ENCODE measurements around the gene UBE2G2. TPM values are rescaled to one million over a fixed set of nuclear protein-coding genes. Genes with fewer than 3 reads are reported as not detected.
"Not testable (repeated sequence)": the region's sequence is repeated elsewhere in the genome, so short reads cannot be mapped to it uniquely, and the experiment has no call there.

UBE2G2 gene
- polyA plus RNA-seq, 1 donor: 93.3 TPM

- no peak for DNase-seq (ENCODE audit: low read depth)
Observed at GRCh38 chr21:44836349-44836665, 34.7 kb upstream of the UBE2G2 start.

DNA sequence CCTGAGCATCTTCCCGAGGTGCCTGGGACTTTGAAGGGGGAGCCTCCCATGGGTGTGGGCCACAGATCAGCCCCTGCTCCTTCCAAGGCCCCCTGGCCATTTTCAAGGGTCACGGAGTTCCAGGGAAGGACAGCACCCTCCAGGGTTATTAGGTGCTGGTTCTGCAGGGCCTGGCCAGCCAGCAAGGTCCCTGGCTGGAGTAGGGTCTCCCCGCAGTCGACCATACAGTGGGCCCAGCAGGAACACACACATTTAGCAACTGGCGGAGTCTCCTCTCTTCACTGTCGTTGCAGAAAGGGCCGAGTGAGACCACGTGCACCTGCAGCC lies 34.0 kb upstream of the UBE2G2 start:
- no peak for DNase-seq (ENCODE audit: low read depth)

DNA sequence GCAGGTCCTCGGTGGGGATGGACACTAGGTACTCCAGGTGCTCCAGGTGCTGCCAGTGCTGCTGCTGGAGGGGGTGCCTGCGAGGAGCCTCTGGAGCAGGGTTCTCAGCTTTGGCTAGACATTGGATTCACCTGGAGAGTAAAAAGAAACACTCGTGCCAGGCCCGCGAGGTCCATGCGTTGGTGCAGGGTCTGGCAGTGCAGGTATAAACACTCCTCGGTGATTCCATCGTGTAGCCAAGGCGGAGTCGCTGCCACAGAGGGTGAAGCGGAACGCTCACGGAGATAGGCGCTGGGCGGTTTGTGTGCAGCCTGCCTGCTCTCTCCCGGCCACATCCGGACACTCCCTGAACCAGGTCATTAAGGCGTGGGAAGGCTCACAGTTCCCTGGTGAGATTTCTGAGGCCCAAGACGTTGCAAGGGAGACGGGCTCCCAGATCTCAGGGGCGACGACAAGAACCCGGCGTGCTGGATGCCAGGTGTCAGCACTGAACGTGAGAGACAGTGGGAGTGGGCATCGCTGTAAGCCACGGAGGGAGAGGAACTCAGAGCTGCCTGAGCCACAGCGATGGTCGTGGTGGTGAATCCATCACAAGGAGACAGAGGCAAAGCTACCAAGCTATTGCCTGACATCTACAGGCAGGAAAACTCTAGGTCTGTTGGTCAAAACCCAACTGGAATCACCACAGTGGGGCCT lies 33.5 kb upstream of the UBE2G2 start:
- no peak for DNase-seq (ENCODE audit: low read depth)

- no peak for DNase-seq (ENCODE audit: low read depth)
Observed at GRCh38 chr21:44834231-44834950, 32.8 kb upstream of the UBE2G2 start.

DNA sequence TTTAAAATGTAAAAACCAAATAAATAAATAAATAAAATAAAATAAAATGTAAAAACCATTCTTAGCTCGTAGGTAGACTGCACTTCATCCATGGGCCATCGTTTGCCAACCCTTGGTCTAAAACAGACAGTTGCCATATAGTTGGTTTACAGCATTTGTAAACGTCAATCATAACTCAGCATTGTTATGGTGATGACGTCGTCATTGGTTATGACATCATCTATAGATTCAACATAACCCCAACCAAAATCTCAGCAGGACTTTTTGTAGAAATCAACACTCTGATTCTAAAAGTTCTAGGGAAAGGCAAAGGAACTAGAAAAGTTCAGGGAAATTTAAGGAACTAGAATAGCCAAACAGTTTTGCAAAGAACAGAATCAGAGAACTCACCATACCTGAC lies 32.0 kb upstream of the UBE2G2 start:
- DNase-seq (ENCODE audit: low read depth): no peak

DNA sequence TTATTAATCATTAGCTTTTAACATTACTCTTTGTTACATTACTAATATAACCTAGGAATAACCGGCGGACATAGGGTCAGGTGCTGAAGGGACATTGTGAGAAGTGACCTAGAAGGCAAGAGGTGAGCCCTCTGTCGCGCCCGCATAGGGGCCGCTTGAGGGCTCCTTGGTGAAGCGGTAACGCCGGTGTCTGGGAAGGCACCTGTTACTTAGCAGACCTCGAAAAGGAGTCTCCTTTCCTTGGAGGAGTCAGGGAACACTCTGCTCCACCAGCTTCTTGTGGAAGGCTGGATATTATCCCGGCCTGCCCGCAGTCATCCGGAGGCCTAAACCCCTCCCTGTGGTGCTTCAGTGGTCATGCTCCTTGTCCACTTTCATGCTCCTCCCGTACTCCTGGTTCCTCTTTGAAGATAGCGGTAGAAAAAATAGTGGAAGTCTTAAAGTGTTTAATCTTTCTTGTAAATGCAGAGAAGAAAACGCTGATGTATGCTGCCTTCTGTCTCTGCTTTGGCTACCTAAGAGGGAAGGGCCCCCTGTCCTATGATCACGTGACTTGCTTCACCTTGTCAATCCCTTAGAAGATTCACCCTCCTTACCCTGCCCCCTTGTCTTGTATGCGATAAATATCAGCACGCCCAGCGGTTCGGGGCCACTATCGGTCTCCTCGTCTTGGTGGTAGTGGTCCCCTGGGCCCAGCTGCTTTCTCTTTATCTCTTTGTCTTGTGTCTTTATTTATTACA lies 31.1 kb upstream of the UBE2G2 start:
- not testable (repeated sequence) for DNase-seq (ENCODE audit: low read depth)

- no peak for DNase-seq (ENCODE audit: low read depth)
Observed at GRCh38 chr21:44831227-44831860, 29.7 kb upstream of the UBE2G2 start.

DNA sequence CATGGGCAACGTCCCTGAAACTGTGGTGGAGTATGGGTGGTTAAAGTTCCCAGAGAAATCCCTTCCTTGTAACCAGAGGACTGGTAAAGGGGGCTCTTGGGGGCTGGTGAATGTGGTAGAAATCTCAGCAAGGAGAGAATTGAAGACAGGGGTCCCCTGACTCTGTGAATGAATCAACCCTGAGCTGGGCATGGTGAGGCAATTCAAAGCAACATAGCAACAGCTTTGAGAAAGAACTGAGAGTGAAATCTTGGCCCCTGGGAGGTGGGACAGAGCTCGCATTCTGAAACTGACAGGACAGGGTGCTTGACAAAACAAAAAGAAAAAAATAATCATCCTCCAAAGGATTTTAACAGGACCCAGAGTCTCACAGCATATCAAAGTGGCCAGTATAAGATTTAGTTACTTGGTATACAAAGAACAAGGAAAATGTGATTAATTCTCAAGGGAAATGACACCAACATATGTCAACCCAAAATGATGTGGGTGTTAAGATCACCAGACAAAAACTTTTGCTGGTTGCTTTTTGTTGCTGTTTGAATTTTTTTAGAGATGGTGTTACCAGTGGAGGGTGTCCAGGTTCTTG lies 28.0 kb upstream of the UBE2G2 start:
- DNase-seq (ENCODE audit: low read depth): no peak

- DNase-seq (ENCODE audit: low read depth): no peak
Observed at GRCh38 chr21:44828362-44829056, 26.9 kb upstream of the UBE2G2 start.

DNA sequence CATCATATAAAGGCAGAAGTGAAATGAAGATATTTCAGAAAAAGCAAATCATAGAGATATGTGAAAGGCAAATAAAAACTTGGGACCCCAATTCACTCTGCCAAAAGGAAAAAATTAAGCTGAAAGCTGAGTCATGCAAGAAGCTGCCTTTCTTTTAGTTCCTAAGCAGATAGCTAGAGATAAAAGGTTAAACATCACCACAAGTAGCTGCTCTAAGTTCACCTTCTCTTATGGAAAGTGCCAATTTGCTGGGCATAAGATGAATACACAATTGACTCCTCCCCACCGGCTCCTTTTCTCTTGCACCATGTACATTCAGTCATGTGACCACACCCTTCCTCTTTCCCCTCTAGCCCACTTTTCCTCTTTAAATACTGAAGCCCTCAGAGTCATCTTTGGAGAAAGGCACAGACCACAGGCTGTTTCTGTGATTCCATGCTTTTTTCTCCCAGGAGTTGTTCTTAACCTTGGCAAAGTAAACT lies 21.6 kb upstream of the UBE2G2 start:
- no peak for DNase-seq (ENCODE audit: low read depth)

DNA sequence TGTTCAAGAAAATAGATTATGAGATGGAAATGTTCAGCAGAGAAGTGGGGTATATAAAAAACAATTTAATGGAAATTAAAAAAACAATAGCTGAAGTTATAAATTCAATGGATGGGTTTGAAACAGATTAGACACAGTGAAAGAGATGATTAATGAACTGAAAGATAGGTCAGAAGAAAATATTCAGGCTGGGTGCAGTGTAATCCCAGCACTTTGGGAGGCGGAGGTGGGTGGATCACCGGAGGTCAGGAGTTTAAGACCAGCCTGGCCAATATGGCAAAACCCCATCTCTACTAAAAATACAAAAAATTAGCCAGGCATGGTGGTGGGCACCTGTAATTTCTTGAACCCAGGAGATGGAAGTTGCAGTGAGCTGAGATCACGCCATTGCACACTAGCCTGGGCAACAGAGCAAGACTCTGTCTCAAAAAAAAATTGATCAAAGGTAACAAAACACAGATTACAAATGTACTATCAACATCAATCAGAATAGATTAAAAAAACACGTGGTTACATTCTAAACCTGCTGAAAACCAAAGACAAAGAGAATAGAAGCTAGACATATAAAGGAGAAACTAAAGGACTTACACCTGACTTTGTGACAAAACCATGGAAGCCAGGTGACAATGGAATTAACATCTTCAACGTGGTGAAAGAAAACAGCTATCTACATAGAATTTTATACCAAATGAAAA lies 21.0 kb upstream of the UBE2G2 start:
- DNase-seq (ENCODE audit: low read depth): no peak

- DNase-seq (ENCODE audit: low read depth): no peak
Observed at GRCh38 chr21:44820851-44821250, 19.2 kb upstream of the UBE2G2 start.

DNA sequence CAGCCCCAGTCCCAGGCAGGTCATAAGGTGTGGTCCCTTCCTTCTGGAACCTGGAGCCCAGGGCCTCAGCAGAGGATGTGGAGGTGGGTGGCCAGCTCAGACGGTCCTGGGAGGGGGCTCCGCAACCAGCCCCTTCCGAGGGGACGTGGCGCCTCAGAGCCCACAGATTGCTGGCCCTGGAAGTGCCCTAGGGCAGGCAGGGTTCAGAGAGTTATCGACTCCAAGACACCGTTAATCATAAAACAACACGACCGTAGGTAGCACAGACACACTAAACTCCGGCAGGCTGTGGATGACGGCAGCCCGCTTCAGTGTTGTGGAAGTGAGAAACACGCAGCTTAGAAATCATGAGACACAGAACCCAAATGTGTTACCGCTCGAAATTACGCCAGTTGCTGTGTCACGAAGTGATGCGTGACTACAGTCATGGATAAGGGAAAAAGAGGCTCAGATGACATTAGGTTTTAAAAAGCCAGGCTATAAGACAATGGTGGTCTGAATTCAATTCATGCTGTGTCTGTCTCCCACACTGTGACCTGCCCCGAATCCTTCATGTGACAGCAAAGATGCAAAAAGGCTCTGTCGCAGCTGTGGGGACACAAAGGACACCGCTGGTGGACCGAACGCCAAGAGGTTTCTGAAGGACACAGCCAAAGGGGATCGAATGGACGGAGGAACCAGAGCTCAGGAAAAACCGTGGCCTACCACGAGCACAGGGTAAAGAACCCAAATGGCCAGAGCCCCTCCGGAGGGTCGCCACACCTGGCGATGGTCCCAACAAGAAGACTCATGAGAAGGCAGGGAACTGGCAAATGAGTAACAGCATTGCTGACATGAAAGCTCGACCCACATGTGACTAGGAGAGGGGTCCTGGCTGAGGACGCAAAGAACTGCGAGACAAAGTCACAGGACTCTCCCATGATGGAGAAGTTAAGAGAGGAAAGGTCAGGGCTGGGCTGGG lies 17.9 kb upstream of the UBE2G2 start:
- DNase-seq (ENCODE audit: low read depth): no peak

- DNase-seq (ENCODE audit: low read depth): no peak
Observed at GRCh38 chr21:44818640-44819011, 17.0 kb upstream of the UBE2G2 start.

GRCh38 chr21:44817914-44818639 lies 16.5 kb upstream of the UBE2G2 start, which contains the start of gene SUMO3:
SUMO3 (minus strand) TSS chr21:44818062; CDS start chr21:44817968, 94 bp downstream.
- DNase-seq (ENCODE audit: low read depth): peak; percentile 50

DNA sequence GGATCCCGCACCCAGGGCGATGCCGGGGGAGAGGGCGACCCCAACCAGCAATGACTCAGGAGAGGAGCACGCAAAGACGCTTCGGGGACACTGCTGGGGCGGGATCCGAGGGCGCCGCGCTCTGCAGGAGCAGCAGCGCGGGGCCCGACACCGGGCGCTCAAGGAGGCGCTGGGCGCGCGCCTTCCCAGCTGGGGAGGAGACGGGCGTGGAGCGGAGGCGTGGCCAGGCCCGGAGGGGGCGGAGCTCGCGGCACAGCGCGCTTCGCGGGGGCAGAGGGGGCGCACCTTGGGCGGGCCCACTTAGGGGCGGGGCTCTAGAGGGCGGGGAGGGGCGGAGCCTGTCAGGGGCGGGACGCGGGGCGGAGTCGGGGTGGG lies 15.9 kb upstream of the UBE2G2 start:
- peak; percentile 48 for DNase-seq (ENCODE audit: low read depth)

DNA sequence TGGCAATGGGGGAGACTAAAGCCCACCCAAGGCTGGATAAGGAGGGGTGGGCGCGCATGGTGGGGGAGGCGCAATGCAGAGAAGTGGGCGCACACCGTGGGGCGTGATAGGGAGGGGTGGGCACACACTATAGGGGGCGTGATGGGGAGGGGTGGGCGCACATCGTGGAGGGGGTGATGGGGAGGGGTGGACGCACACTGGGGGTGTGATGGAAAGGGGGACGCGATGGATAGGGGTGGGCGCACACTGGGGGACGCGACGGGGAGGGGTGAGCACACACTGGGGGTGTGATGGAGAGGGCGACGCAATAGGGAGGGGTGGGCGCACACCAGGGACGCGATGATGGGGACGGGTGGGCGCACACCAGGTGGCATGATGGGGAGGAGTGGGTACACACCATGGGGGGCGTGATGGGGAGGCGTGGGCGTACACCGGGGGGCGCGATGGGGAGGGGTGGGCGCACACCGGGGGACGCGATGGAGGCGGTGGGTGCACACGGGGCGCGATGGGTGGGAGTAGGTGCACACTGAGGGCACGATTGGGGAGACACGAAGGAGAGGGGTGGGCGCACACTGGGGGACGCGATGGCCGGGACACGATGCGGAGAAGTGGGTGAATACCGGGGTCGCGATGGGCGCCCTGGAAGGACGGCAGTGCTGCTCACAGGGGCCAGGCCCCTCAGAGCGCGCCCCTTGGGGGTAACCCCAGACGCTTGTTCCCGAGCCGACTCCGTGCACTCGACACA lies 15.3 kb upstream of the UBE2G2 start:
- DNase-seq (ENCODE audit: low read depth): no peak

All from forelimb muscle (tissue), 1 donor.